GM23338 (cell line): Measurements from ENCODE around the gene OR8D2. TPM values are rescaled to one million over a fixed set of nuclear protein-coding genes. Genes with fewer than 3 reads are reported as not detected.
"Not testable (repeated sequence)": the region's sequence is repeated elsewhere in the genome, so short reads cannot be mapped to it uniquely, and the experiment has no call there.

ENCODE experiments used
- ATAC-seq: fragments of 200-7000 bp; cut with Tn5 transposase; 3 replicates; pipeline ENCODE4 v1.9.1; 2020
- DNase-seq: peaks from one replicate; pipeline ENCODE4 v3.0.0-alpha.2; 2015; ENCODE audit warnings: low spot score
- H2AFZ ChIP-seq: fragments of 200-600 bp; sonication (generic); 2 replicates; pipeline ENCODE4 v1.8.0; 2016; ENCODE audit warnings: antibody characterized with exemption, mild to moderate bottlenecking, moderate library complexity
- H3F3A ChIP-seq: fragments of 200-600 bp; sonication (generic); replicated peaks from 2 replicates; pipeline ENCODE4 v1.8.0; 2017; ENCODE audit warnings: antibody characterized with exemption, mixed run types, low read depth
- H3K27ac ChIP-seq: fragments of 200-600 bp; sonication (generic); 2 replicates; pipeline ENCODE4 v1.6.1; 2016; ENCODE audit warnings: low read depth
- H3K27me3 ChIP-seq: fragments of 200-600 bp; sonication (generic); 2 replicates; pipeline ENCODE4 v1.8.0; 2016; ENCODE audit warnings: mild to moderate bottlenecking, mixed run types, moderate library complexity; ENCODE audit not compliant: insufficient read depth
- H3K36me3 ChIP-seq: fragments of 200-600 bp; sonication (generic); 2 replicates; pipeline ENCODE4 v1.8.0; 2016; ENCODE audit warnings: mild to moderate bottlenecking; ENCODE audit not compliant: insufficient read depth
- H3K4me1 ChIP-seq: fragments of 200-600 bp; sonication (generic); 2 replicates; pipeline ENCODE4 v1.8.0; 2016; ENCODE audit warnings: mild to moderate bottlenecking, moderate library complexity; ENCODE audit not compliant: insufficient read depth
- H3K4me2 ChIP-seq: fragments of 200-600 bp; sonication (generic); 2 replicates; pipeline ENCODE4 v1.7.1; 2017; ENCODE audit warnings: mixed run types
- H3K4me3 ChIP-seq: fragments of 200-600 bp; sonication (generic); 2 replicates; pipeline ENCODE4 v1.6.1; 2016; ENCODE audit warnings: mixed run types
- H3K79me2 ChIP-seq: fragments of 200-600 bp; sonication (generic); replicated peaks from 2 replicates; pipeline ENCODE4 v1.8.0; 2017; ENCODE audit warnings: mild to moderate bottlenecking; ENCODE audit not compliant: insufficient read depth
- H3K9me2 ChIP-seq: fragments of 200-600 bp; sonication (generic); 2 replicates; pipeline ENCODE4 v1.8.0; 2017; ENCODE audit not compliant: insufficient read depth
- H4K20me1 ChIP-seq: fragments of 200-600 bp; sonication (generic); replicated peaks from 2 replicates; pipeline ENCODE4 v1.8.0; 2017; ENCODE audit warnings: mild to moderate bottlenecking; ENCODE audit not compliant: insufficient read depth
- H3K27ac Mint-ChIP-seq: 2 replicates; pipeline ENCODE4 v1.8.0; 2020; ENCODE audit warnings: inconsistent platforms, mild to moderate bottlenecking, moderate library complexity, mixed read lengths
- H3K27me3 Mint-ChIP-seq: 3 replicates; pipeline ENCODE4 v1.8.0; 2022; ENCODE audit warnings: low read depth, mild to moderate bottlenecking, moderate library complexity, mixed read lengths, inconsistent platforms; ENCODE audit not compliant: insufficient read depth, poor library complexity
- H3K36me3 Mint-ChIP-seq: 3 replicates; pipeline ENCODE4 v1.8.0; 2021; ENCODE audit warnings: low read depth, mild to moderate bottlenecking, inconsistent platforms, moderate library complexity, mixed read lengths
- H3K4me1 Mint-ChIP-seq: 3 replicates; pipeline ENCODE4 v1.8.0; 2020; ENCODE audit warnings: mild to moderate bottlenecking, inconsistent platforms, mixed read lengths
- H3K4me3 Mint-ChIP-seq: 3 replicates; pipeline ENCODE4 v1.8.0; 2021; ENCODE audit warnings: moderate library complexity, mild to moderate bottlenecking, inconsistent platforms, mixed read lengths
- H3K9me3 Mint-ChIP-seq: 3 replicates; pipeline ENCODE4 v1.8.0; 2020; ENCODE audit warnings: moderate library complexity, mild to moderate bottlenecking, inconsistent platforms, mixed read lengths
- CREB1 ChIP-seq: fragments of 250-450 bp; sonication (Bioruptor Pico); IDR thresholded peaks from 2 replicates; pipeline ENCODE4 v1.5.0; 2020; ENCODE audit warnings: low read depth, mild to moderate bottlenecking, moderate library complexity
- EZH2phosphoT487 ChIP-seq: fragments of 200-600 bp; sonication (generic); IDR thresholded peaks from one replicate; pipeline ENCODE4 v1.8.1; 2018; ENCODE audit warnings: antibody characterized with exemption; ENCODE audit not compliant: unreplicated experiment
- POLR2AphosphoS5 ChIP-seq: IDR thresholded peaks from 2 replicates; pipeline ENCODE4 v1.6.1; 2016; ENCODE audit warnings: antibody characterized with exemption, low read depth
- ZNF114 ChIP-seq: fragments of 250-450 bp; sonication (Bioruptor Pico); IDR thresholded peaks from 2 replicates; pipeline ENCODE4 v1.5.0; 2020; ENCODE audit warnings: mild to moderate bottlenecking, moderate library complexity
- polyA plus RNA-seq: library from polyadenylated mRNA; unstranded; fragments of >200 nt; fragmentation: Nextera tagmentation; extraction: Ambion mirVana; gene quantifications from 2 replicates; pipeline ENCODE4 v1.2.1, GENCODE V29; 2016
- total RNA-seq: library from RNA; depleted of rRNA; stranded (reverse); fragments of >200 nt; shearing (Covaris generic); gene quantifications from 2 replicates; pipeline ENCODE4 v1.2.3, GENCODE V29; 2014; rRNA removed

Gene OR8D2
- total and polyA plus RNA-seq, 2 experiments from 2014 or later: not detected

DNA sequence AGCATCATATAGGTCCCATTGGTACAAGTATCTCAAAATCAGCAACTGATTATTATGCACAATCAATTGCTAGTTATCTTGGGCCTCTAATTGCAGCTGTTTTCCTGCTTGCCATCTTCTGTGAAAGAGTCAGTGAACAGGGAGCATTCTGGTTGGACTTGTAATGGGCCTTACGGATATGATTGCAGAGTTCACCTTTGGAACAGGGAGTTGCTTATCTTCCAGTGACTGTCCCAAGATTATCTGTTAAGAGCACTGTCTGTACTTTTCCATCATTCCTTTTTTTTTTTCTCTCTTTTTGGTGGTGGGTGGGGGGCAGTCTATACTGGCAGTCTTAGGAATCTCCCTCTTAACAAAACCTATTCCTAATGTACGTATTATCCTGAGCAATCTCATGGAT, 46.0 kb downstream of the OR8D2 start (continued):
- TF ChIP-seq POLR2AphosphoS5 (no peak), CREB1 (CRISPR knock-in tag) (no peak), ZNF114 (CRISPR knock-in tag) (no peak), EZH2phosphoT487 (no peak)

- not testable (repeated sequence) for H3K27me3 Mint-ChIP-seq, H3K27me3 ChIP-seq, H3F3A ChIP-seq, H2AFZ ChIP-seq, H4K20me1 ChIP-seq, H3K9me3 Mint-ChIP-seq, DNase-seq, H3K4me2 ChIP-seq, H3K4me3 ChIP-seq, H3K4me3 Mint-ChIP-seq, ATAC-seq, H3K36me3 ChIP-seq, H3K79me2 ChIP-seq, H3K36me3 Mint-ChIP-seq, H3K27ac ChIP-seq, H3K9me2 ChIP-seq
- H3K4me1 ChIP-seq: peaks cover 22% of the 10 kb centered on the region
- peaks cover 15% of the 10 kb centered on the region for H3K4me1 Mint-ChIP-seq
- H3K27ac Mint-ChIP-seq: peak overlapping the region; percentile 38
These were observed 49.1 kb downstream of the OR8D2 start for GRCh38 chr11:124270886-124271285.

Other genes with a start within 250 kb of the OR8D2 start
- 13.5 and 15.2 TPM in 2 replicates for gene VWA5A, start 204.7 kb downstream of the OR8D2 start, total RNA-seq
- gene VWA5A, start 204.7 kb downstream of the OR8D2 start, polyA plus RNA-seq: 10.0 and 10.4 TPM in 2 replicates
- gene OR10D3, start 136.9 kb downstream of the OR8D2 start, total RNA-seq: not detected in 2 replicates
- not detected in 2 replicates for gene OR10D3, start 136.9 kb downstream of the OR8D2 start, polyA plus RNA-seq
- not detected in 2 replicates for gene OR8G1, start 79.1 kb downstream of the OR8D2 start, total RNA-seq
- gene OR8G1, start 79.1 kb downstream of the OR8D2 start, polyA plus RNA-seq: not detected in 2 replicates
- not detected in 2 replicates for gene OR8G5, start 63.8 kb downstream of the OR8D2 start, total RNA-seq
- gene OR8G5, start 63.8 kb downstream of the OR8D2 start, polyA plus RNA-seq: not detected in 2 replicates
- gene OR8D1, start 6.2 kb downstream of the OR8D2 start, total RNA-seq: not detected in 2 replicates
- gene OR8D1, start 6.2 kb downstream of the OR8D2 start, polyA plus RNA-seq: not detected in 2 replicates
- not detected in 2 replicates for gene OR8B2, start 64.3 kb upstream of the OR8D2 start, total RNA-seq
- not detected in 2 replicates for gene OR8B2, start 64.3 kb upstream of the OR8D2 start, polyA plus RNA-seq
- not detected in 2 replicates for gene OR8B3, start 78.8 kb upstream of the OR8D2 start, total RNA-seq
- not detected in 2 replicates for gene OR8B3, start 78.8 kb upstream of the OR8D2 start, polyA plus RNA-seq
- gene OR8B4, start 104.7 kb upstream of the OR8D2 start, total RNA-seq: not detected in 2 replicates
- gene OR8B4, start 104.7 kb upstream of the OR8D2 start, polyA plus RNA-seq: not detected in 2 replicates
- gene OR8B8, start 125.5 kb upstream of the OR8D2 start, total RNA-seq: not detected in 2 replicates
- not detected in 2 replicates for gene OR8B8, start 125.5 kb upstream of the OR8D2 start, polyA plus RNA-seq
- not detected in 2 replicates for gene OR8B12, start 223.5 kb upstream of the OR8D2 start, total RNA-seq
- gene OR8B12, start 223.5 kb upstream of the OR8D2 start, polyA plus RNA-seq: not detected in 2 replicates
- not detected in 2 replicates for gene OR8A1, start 249.8 kb upstream of the OR8D2 start, total RNA-seq
- not detected in 2 replicates for gene OR8A1, start 249.8 kb upstream of the OR8D2 start, polyA plus RNA-seq